ENCODE measurements around the gene OSBP2.

DNA sequence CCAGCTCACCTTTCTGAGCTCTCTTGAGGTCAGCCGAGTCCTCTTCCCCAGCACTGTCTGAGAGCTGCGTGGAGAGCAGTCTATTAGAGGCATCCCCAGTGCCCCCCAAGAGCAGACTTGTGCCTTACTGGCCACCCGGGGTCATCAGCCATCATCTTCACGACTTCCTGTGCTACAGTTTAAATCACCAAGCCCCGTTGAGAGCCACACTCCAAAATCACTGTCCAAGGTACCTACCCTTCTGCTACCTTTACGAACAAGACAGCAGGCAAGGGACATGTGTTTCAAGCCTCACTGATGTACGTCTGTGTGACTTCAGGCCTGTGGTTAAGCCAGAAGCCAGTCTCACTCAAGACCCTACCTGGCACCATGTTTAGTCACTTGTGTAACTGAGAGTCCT is 238.8 kb downstream of the OSBP2 start:
- TF ChIP-seq CTCF (IDR thresholded peaks at IDR 0.05): no peak
- no peak for TF ChIP-seq POLR2A (IDR thresholded peaks at IDR 0.05)
- TF ChIP-seq POLR2AphosphoS5 (IDR thresholded peaks at IDR 0.05): no peak
